HG02763 (cell line): ENCODE measurements around the gene MINDY3.

Experiments
- ATAC-seq: cut with Tn5 transposase; IDR thresholded peaks from one replicate; pipeline ENCODE4 v1.9.1; 2021; ENCODE audit warnings: mild to moderate bottlenecking, moderate library complexity; ENCODE audit not compliant: unreplicated experiment

The MINDY3 gene

GRCh38 chr10:15739254-15739970, 120.9 kb downstream of the MINDY3 start:
- ATAC-seq, result no peak

- ATAC-seq, result no peak
These were observed 121.9 kb downstream of the MINDY3 start for GRCh38 chr10:15738270-15738925.

GRCh38 chr10:15737656-15738055, 122.7 kb downstream of the MINDY3 start:
- no peak for ATAC-seq

GRCh38 chr10:15735763-15736162, 124.5 kb downstream of the MINDY3 start:
- no peak for ATAC-seq

- no peak for ATAC-seq
These were observed 130.0 kb downstream of the MINDY3 start for GRCh38 chr10:15730341-15730740.

- ATAC-seq, result no peak
These were observed 130.4 kb downstream of the MINDY3 start for GRCh38 chr10:15729890-15730289.
